CD4-positive, alpha-beta T cell (primary cell): Measurements from ENCODE around the gene AFF3. TPM values are rescaled to one million over a fixed set of nuclear protein-coding genes. Genes with fewer than 3 reads are reported as not detected.

ENCODE experiments used
- ATAC-seq: fragments of 200-7000 bp; cut with Tn5 transposase; one replicate; pipeline ENCODE4 v1.10.0; 2022; ENCODE audit warnings: mild to moderate bottlenecking; ENCODE audit not compliant: poor library complexity
- CTCF ChIA-PET: fragments of 350-600 bp; sonication (Branson Sonifier 250); formaldehyde crosslinking; loops from one replicate; lab custom pipeline; 2021; ENCODE audit warnings: antibody characterized with exemption, inconsistent platforms; lab: Charles Lee
- POLR2A ChIA-PET: fragments of 350-600 bp; sonication (Branson Sonifier 250); formaldehyde crosslinking; loops from one replicate; lab custom pipeline; 2021; ENCODE audit warnings: antibody characterized with exemption, inconsistent platforms; lab: Charles Lee
- DNase-seq, 14 experiments: peaks; one replicate each; pipeline ENCODE4 v3.0.0-alpha.2; 2013 to 2020; ENCODE audit warnings: mixed read lengths in 2 of 14
- H3K27ac ChIP-seq, 2 donors: one replicate each; pipeline versions ENCODE4 v1.5.1 to v1.7.0; 2013; ENCODE audit warnings: low read length in 2 of 2, low read depth in 1 of 2, mild to moderate bottlenecking in 1 of 2
- H3K27me3 ChIP-seq, 2 experiments: 1 replicate in 1 of 2; 2 replicates in 1 of 2; pipeline versions ENCODE4 v1.6.1 to v1.7.0; 2013; ENCODE audit warnings: low read length in 2 of 2, control low read depth in 1 of 2, mild to moderate bottlenecking in 1 of 2, moderate library complexity in 1 of 2; ENCODE audit not compliant: insufficient read depth in 2 of 2, control insufficient read depth in 1 of 2
- H3K36me3 ChIP-seq: one replicate; pipeline ENCODE4 v1.6.1; 2013; ENCODE audit warnings: low read length, control low read depth; ENCODE audit not compliant: insufficient read depth
- H3K4me1 ChIP-seq: one replicate; pipeline ENCODE4 v1.6.1; 2013; ENCODE audit warnings: low read length, control low read depth; ENCODE audit not compliant: insufficient read depth
- H3K4me3 ChIP-seq: one replicate; pipeline ENCODE4 v1.5.1; 2013; ENCODE audit warnings: mild to moderate bottlenecking, low read length, moderate library complexity
- H3K9me3 ChIP-seq, 2 experiments: 1 replicate in 1 of 2; 2 replicates in 1 of 2; pipeline versions ENCODE4 v1.6.1 to v1.7.0; 2013; ENCODE audit warnings: low read length in 2 of 2, mild to moderate bottlenecking in 2 of 2, control low read depth in 1 of 2, moderate library complexity in 1 of 2; ENCODE audit not compliant: control insufficient read depth in 1 of 2, insufficient read depth in 1 of 2
- H3K27ac Mint-ChIP-seq: one replicate; pipeline ENCODE4 v1.8.0; 2020; ENCODE audit warnings: mixed read lengths
- H3K27me3 Mint-ChIP-seq: one replicate; pipeline ENCODE4 v1.8.0; 2021; ENCODE audit warnings: mixed read lengths
- H3K36me3 Mint-ChIP-seq: one replicate; pipeline ENCODE4 v1.8.0; 2021; ENCODE audit warnings: low read depth, mixed read lengths
- H3K4me1 Mint-ChIP-seq: one replicate; pipeline ENCODE4 v1.8.0; 2021; ENCODE audit warnings: low read depth, mixed read lengths
- H3K4me3 Mint-ChIP-seq: one replicate; pipeline ENCODE4 v1.8.0; 2020; ENCODE audit warnings: mild to moderate bottlenecking, mixed read lengths
- H3K9me3 Mint-ChIP-seq: one replicate; pipeline ENCODE4 v1.8.0; 2020; ENCODE audit warnings: mixed read lengths
- CTCF ChIP-seq: fragments of 200-600 bp; IDR thresholded peaks from one replicate; pipeline ENCODE4 v1.8.0; 2022; ENCODE audit warnings: antibody characterized with exemption, mild to moderate bottlenecking
- intact Hi-C, 2 experiments: fragments of 100-400 bp; cut with DNase I in 1 of 2; cut with micrococcal nuclease in 1 of 2; formaldehyde crosslinking; loops; one replicate each; pipeline versions ENCODE4 v1.15.1 to v1.9.0; 2023 to 2025; cut with DNase I, micrococcal nuclease
- total RNA-seq, 174 experiments: library from RNA in 2 of 174; stranded (reverse) in 2 of 174; gene quantifications; one replicate each; pipeline ENCODE4 v1.2.3 and lab custom pipeline; 2021 to 2026

Gene AFF3
- total RNA-seq, 2 experiments from 2014 or later, result 15.4 to 15.7 TPM

DNA sequence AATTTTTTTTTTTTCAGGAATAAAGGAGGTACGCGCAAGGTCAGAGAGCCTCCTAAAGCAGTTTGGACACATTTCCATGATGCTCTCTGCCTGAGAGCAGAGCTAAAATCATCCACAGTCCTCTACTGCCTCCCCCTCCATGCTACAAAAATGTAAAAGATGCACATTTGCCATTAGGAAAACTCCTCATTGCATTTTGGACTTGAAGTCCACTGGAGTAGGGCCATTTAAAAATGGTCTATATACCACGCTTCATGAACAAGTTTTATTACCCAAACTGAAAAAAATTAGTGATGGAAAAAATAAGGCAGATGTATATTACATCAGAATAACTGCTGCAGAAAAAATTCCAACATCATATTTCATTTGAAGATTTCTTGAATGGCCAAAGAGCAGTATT, 256.0 kb downstream of the AFF3 start:
- intact Hi-C loops, result no loop called here
- no peak overlapping the region for H3K4me3 Mint-ChIP-seq
- H3K36me3 Mint-ChIP-seq, result no peaks in the 10 kb centered on the region
- no peaks in the 10 kb centered on the region for H3K4me1 ChIP-seq
- H3K9me3 Mint-ChIP-seq, result no peaks in the 10 kb centered on the region
- H3K4me3 ChIP-seq, result no peak overlapping the region
- no peaks in the 10 kb centered on the region for H3K4me1 Mint-ChIP-seq
- ChIA-PET CTCF (no interaction called here), POLR2A (no interaction called here)
- ATAC-seq (no peak), DNase-seq (no peak)
- H3K27ac Mint-ChIP-seq, result no peak overlapping the region
- H3K9me3 ChIP-seq, result no peaks in the 10 kb centered on the region
- TF ChIP-seq CTCF, result no peak
- H3K36me3 ChIP-seq, result no peaks in the 10 kb centered on the region
- H3K27me3 ChIP-seq, result no peaks in the 10 kb centered on the region
- H3K27me3 Mint-ChIP-seq, result no peaks in the 10 kb centered on the region
- no peak overlapping the region for H3K27ac ChIP-seq

DNA sequence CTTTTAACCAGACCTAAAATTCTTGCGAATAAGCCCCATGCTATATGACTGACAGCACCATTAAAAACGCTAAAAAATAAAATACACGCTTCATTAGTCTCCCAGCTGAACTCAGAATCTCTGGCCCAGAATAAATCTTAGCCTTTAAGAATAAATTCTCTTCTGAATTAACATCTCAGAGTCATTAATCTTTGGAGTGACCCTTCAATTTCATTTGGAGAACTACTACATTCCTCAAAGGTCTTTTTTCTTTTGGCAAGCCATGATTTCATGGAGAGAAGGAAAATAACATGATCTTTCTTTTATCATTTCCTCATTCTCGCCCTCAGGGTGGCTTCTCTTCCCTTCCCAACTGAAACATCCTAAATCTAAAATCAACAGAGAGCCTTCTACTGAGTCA, 259.0 kb downstream of the AFF3 start:
- no peaks in the 10 kb centered on the region for H3K27me3 ChIP-seq
- CTCF ChIA-PET, result interaction anchor here (0.6 kb wide), 1 partner anchor 296 kb away, joined by 5 read pairs; no protein-coding TSS in a partner anchor
- Mint-ChIP-seq H3K27me3 (no peaks in the 10 kb centered on the region), H3K9me3 (no peaks in the 10 kb centered on the region), H3K4me3 (no peak overlapping the region), H3K4me1 (no peaks in the 10 kb centered on the region), H3K27ac (no peak overlapping the region), H3K36me3 (no peaks in the 10 kb centered on the region)
- no peaks in the 10 kb centered on the region for H3K4me1 ChIP-seq
- no peaks in the 10 kb centered on the region for H3K36me3 ChIP-seq
- TF ChIP-seq CTCF, result no peak
- ATAC-seq, result no peak
- H3K9me3 ChIP-seq, result no peaks in the 10 kb centered on the region
- H3K27ac ChIP-seq, result no peak overlapping the region
- intact Hi-C loops, result no loop called here
- H3K4me3 ChIP-seq, result no peak overlapping the region
- no peak for DNase-seq
- POLR2A ChIA-PET, result no interaction called here

- H3K4me3 ChIP-seq, result no peak overlapping the region
- DNase-seq (no peak), ATAC-seq (no peak)
- H3K27ac ChIP-seq, result no peak overlapping the region
- ChIA-PET POLR2A (no interaction called here), CTCF (no interaction called here)
- no peaks in the 10 kb centered on the region for H3K27me3 ChIP-seq
- H3K36me3 Mint-ChIP-seq, result no peaks in the 10 kb centered on the region
- no peaks in the 10 kb centered on the region for H3K9me3 Mint-ChIP-seq
- no peaks in the 10 kb centered on the region for H3K36me3 ChIP-seq
- H3K4me1 ChIP-seq, result no peaks in the 10 kb centered on the region
- no peak for TF ChIP-seq CTCF
- H3K27ac Mint-ChIP-seq, result no peak overlapping the region
- no peaks in the 10 kb centered on the region for H3K27me3 Mint-ChIP-seq
- H3K4me3 Mint-ChIP-seq, result no peak overlapping the region
- no peaks in the 10 kb centered on the region for H3K9me3 ChIP-seq
- intact Hi-C loops, result no loop called here
- no peaks in the 10 kb centered on the region for H3K4me1 Mint-ChIP-seq
Observed at GRCh38 chr2:99881901-99882591, 260.3 kb downstream of the AFF3 start.
